SHP77 (cell line): ENCODE data around the gene TAGLN3.

Source experiments
- DNase-seq, 2 experiments: peaks; one replicate each; lab custom pipeline; 2025; lab: John Stamatoyannopoulos, UW

The TAGLN3 gene

DNA sequence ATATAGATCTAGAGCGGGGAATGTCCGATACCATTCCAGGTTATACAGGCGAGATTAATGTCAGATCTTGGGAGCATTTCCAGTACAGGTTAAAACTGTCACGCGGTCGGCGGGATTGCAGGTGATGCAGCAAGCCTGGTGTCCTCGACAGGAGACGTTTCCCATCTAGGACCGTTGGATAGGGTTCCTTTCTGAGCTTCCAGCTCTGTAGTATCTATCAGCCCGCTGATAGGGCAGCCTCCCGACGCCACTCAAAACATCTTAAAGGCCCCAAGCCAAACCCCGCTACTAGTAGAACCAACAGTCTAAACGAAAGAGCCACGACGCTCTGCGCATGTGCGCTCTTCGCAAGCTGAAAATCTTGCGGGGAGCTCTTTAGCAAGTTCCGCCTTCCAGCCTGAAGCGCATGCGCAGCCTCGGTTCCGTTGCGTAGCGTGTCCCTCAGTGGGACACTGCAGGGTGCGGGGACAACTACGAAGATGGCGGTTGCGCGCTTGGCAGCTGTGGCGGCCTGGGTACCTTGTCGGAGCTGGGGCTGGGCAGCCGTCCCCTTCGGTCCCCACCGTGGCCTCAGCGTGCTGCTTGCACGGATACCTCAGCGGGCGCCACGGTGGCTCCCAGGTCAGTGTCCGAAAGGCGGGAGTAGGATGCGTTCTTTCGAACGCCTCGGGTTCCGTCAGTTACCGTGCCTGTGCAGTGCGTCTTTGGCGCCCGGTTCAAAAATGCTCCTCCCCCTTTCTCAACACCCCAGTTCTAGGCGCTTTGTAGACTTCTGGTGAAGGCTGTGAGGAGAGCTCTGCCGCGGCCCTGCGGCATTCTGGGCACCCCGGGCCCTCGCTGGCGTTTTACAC lies 19.9 kb upstream of the TAGLN3 start, which contains the start of gene ABHD10:
TSS of gene ABHD10 (plus strand) at position 444 of the 851 bp plus-strand sequence. CDS start at position 480, 36 bp downstream.
- peak; percentile 98 for DNase-seq

DNA sequence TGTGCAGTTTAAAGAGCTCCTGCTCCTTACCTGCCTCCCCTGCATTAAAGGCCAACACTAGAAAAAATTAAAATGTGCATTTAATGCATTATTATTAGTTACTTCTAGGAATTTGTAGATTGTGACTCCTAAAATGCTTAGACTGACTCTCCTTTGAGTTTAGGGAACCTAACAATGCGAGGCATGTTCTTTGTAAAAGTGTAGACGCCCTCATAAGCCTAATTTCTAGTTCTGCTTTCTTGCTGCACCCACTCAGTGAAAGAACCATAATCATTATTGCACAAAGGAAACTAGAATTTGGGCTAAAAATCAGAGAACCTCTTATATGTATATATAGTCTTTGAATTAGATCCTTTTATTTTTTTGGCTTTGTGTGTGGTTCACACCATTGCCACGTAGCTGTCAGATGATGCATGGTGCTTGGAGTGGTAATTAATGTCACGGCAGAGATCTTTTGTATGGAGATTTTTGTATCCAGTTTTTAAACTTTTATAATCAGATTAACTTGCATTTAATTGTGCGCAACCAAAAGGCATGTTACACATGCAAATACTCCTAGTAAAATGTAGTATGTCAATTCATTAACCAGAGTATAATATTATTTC lies 19.2 kb upstream of the TAGLN3 start:
- DNase-seq, result no peak

- no peak for DNase-seq
These were observed 17.8 kb upstream of the TAGLN3 start for GRCh38 chr3:111980716-111981456.

DNA sequence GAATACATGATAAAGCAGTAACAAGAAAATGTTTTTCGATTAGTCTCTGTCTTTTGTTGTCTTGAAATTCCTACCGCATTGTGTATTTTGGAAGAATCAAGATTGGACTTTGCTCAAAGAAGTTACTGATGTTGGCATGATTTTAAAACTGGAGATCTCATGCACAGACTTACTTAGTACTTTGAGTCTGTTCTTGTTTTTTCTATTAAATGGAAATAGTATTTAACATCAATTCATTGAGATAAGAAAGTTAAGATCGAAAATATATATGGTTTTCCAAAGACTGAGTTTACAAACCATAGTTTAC lies 17.3 kb upstream of the TAGLN3 start:
- no peak for DNase-seq

GRCh38 chr3:111984636-111985298 lies 14.0 kb upstream of the TAGLN3 start:
- no peak for DNase-seq

DNA sequence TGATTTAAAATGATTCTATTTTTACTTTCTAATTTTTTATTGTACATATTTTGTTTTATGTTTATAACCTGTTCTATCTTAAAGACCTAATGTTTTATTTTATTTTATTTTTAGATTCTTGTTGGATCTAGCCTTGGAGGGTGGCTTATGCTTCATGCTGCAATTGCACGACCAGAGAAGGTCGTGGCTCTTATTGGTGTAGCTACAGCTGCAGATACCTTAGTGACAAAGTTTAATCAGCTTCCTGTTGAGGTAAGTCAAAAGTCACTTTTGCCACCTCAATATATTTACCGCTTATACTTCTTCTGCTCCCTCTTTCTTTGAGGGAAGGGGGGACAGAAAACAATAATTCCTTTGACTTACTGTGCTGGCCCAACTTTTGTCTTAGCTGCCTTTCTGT lies 11.9 kb upstream of the TAGLN3 start:
- DNase-seq, result no peak

DNA sequence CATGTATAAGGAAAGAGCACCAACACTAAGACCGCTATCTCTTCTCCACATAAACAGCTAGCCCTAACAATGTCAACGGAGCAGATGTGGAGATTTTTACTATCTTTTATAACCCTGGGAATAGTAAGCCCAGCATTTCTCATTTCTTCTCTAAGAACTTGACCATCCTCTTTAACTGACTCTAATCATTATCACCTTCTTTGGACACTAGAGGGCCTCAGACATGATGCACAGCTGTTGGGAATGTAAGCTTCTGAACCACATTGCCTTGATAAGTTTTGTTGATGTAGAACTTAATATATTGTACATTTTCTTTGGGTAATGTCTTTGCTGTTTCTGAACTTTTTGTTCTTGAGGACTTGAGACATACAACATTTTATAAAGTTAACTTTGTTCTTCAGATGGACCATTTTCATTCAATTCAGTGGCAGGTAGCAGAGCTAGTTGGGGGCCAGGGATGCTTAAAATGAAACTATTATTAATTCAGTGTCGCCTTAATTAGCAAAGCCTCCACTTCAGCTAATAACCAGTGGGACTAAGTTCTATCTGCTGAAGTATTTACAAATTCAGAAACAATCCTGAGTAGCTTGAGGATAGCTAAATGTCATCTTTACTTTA lies 9.6 kb upstream of the TAGLN3 start:
- DNase-seq, result peak; percentile 56 to 68

DNA sequence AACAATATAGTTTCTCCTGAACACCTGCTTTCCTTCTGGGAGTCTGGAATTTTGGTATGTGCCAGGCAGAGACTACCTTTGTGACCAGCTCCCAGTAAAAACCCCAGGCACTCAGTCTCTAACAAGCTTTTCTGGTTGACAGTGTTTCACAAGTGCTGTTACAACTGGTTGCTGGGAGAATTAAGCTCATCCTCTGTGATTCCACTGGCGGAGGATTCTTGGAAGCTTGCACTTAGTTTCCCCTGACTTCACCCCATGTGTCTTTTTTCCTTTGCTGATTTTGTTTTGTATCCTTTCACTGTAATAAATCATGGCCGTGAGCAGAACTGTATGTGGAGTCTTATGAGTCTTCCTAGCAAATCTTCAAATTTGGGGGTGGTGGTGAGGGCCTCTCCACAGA lies 5.7 kb upstream of the TAGLN3 start:
- no peak for DNase-seq

GRCh38 chr3:111999484-112000324 lies 982 bp downstream of the TAGLN3 start:
- peak; percentile 38 to 55 for DNase-seq

- DNase-seq, result no peak
These were observed 1.6 kb downstream of the TAGLN3 start for GRCh38 chr3:112000367-112000771.

GRCh38 chr3:112000966-112001365 lies 2.2 kb downstream of the TAGLN3 start:
- DNase-seq, result no peak

DNA sequence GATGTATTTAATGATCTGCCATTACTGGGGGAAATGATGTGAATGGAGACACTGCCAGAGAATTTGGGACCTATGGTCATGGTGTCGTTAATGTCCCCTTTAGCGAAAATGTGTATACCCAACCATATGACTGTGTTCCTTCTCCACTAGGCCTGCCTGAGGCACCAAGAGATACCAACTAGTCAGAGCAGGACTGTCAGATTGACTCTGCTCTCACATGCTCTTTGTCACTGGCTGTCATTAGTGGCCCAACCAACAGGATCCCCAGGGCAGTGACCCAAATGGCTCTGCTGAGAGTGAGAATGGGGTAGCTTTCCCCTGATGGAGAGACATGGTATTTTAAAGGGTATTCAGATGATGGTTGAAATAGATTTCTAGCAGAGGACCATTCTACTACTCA lies 2.8 kb downstream of the TAGLN3 start:
- no peak for DNase-seq

- DNase-seq, result no peak
These were observed 3.6 kb downstream of the TAGLN3 start for GRCh38 chr3:112002096-112002971.

DNA sequence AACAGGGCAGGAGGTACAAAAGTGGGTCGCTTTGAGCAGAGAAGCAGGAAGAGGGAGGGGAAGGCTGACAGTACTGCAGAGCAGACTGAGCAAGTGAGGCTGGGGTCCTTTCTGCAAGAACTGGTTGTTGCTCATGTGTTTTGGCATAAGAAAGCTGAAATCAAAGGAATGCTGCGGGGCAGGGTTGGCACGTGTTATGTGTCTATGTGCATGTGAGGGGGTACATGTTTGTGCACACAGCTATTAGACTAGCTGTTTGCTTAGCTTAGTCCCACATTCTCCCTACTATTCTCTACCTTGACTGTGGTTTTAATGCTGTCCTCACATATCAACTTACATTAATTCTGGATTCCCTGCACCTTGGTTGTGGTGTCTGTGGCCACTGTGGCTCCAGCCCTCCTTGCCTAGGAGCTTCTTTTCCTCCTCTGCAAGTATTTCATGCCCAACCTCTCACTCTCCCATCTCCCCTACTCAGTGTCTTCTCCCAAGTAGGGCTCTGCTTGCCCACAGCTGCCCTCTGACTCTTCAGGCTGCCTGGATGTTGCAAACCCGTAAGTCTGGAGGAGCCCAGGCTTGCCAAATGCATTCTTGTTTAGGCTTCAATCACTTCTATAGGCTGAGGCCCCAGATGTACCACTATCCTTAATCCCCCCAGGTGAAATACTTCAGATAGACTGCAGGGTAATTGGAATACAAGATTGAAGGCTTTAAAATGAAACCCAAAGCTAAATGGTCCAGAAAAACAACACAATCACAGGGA lies 4.8 kb downstream of the TAGLN3 start:
- no peak for DNase-seq

DNA sequence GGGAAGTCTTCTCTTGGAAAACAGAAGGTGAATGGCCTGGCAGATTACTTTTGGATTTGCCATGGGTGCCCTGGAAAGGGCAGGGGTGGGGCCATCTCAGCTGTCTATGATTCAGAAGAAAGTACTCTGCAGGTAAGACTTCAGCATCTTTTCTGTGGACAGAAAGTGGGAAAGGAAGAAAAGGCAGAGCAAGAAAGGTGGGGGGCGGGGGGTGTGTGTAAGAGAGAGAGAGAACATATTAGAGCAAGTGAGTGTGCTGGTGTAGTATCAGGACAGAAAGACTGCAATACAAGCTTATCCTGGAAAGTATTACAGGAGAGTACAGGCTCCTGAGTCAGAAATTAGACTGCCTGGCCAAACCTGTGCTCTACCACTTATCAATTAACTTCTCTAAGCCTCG lies 5.5 kb downstream of the TAGLN3 start:
- DNase-seq, result no peak

DNA sequence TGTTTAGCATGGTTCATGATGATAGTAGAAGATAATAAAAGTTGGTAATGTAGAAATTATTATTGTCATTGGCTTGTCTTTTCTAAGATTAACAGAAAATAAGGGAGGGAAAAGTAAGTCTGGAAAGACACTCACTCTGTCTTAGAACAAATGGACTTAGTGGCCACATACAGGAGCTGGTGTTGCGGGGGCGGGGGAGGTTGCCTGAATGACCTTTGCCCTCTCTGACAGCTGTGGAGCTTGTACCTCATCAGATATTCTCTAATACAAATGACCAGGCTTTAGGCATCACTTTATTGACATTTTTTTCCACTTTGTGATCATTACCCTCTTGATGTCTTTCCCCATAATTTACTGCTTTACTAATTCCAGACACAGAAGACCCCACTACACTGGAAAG lies 5.9 kb downstream of the TAGLN3 start:
- no peak for DNase-seq

GRCh38 chr3:112005091-112005672 lies 6.5 kb downstream of the TAGLN3 start:
- DNase-seq, result no peak

GRCh38 chr3:112007633-112008032 lies 8.9 kb downstream of the TAGLN3 start:
- DNase-seq, result no peak

DNA sequence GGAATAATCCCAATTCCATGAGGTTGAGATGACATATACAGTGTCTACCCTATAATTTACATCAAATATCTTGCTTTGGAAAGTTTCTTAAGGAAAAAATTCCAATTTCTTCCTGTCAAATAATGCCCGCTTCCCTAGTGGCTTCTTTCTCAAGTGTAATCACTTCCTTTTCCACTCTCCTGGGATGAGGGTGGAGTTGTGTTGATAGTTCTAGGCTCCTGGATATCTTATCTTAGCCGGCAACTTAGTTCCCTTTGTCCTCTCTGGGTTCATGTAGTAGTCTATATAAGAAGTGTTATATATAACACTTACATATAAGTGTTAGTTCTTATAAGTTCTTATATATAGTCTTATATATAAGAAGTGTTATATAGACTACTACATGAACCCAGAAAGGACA lies 10.9 kb downstream of the TAGLN3 start:
- no peak for DNase-seq
